GM12875 (cell line): Measurements from ENCODE around the gene NDUFA8.

Source experiments
- H3K4me3 ChIP-seq: one replicate; pipeline ENCODE4 v1.5.1; 2011; ENCODE audit warnings: low read depth, low read length, control low read depth
- CTCF ChIP-seq: IDR thresholded peaks from 2 replicates; pipeline ENCODE4 v1.5.1; 2011; ENCODE audit warnings: low read depth, mild to moderate bottlenecking, control low read depth, inconsistent platforms, low read length, moderate library complexity, borderline replicate concordance; ENCODE audit not compliant: insufficient read depth

Gene NDUFA8

GRCh38 chr9:122140368-122141193 is 19.0 kb downstream of the NDUFA8 start:
- no peak overlapping the region for H3K4me3 ChIP-seq
- no peak for TF ChIP-seq CTCF

- no peak for TF ChIP-seq CTCF
- no peak overlapping the region for H3K4me3 ChIP-seq
Measured at GRCh38 chr9:122138560-122139268, 20.9 kb downstream of the NDUFA8 start.

- H3K4me3 ChIP-seq = no peak overlapping the region
- no peak for TF ChIP-seq CTCF
Measured at GRCh38 chr9:122135529-122135859, 24.1 kb downstream of the NDUFA8 start.

GRCh38 chr9:122134822-122135528 is 24.6 kb downstream of the NDUFA8 start:
- TF ChIP-seq CTCF = no peak

GRCh38 chr9:122133984-122134535 is 25.5 kb downstream of the NDUFA8 start:
- no peak overlapping the region for H3K4me3 ChIP-seq
- TF ChIP-seq CTCF = no peak

More at GRCh38 chr9:122134822-122135528, 24.6 kb downstream of the NDUFA8 start:
- no peak overlapping the region for H3K4me3 ChIP-seq

- no peak overlapping the region for H3K4me3 ChIP-seq
- TF ChIP-seq CTCF = no peak
Measured at GRCh38 chr9:122133263-122133983, 26.2 kb downstream of the NDUFA8 start.
